Neural progenitor cell (in vitro differentiated cells): ENCODE measurements around the gene SLC2A8. TPM values are rescaled to one million over a fixed set of nuclear protein-coding genes. Genes with fewer than 3 reads are reported as not detected.

Experiments used
- DNase-seq: peaks from one replicate; pipeline ENCODE4 v3.0.0-alpha.2; 2016; ENCODE audit warnings: low spot score
- H2AFZ ChIP-seq: fragments of 200-600 bp; sonication (generic); replicated peaks from 2 replicates; pipeline ENCODE4 v1.6.1; 2016; ENCODE audit warnings: antibody characterized with exemption
- H3F3A ChIP-seq: fragments of 200-600 bp; sonication (generic); 2 replicates; pipeline ENCODE4 v1.6.1; 2016; ENCODE audit warnings: antibody characterized with exemption, low read depth
- H3K27ac ChIP-seq: fragments of 200-600 bp; sonication (generic); 2 replicates; pipeline ENCODE4 v1.5.1; 2016; ENCODE audit warnings: mild to moderate bottlenecking
- H3K27me3 ChIP-seq: fragments of 200-600 bp; sonication (generic); 2 replicates; pipeline ENCODE4 v1.6.1; 2016; ENCODE audit warnings: mild to moderate bottlenecking, moderate library complexity
- H3K36me3 ChIP-seq: fragments of 200-600 bp; sonication (generic); 2 replicates; pipeline ENCODE4 v1.5.1; 2016
- H3K4me1 ChIP-seq: fragments of 200-600 bp; sonication (generic); 2 replicates; pipeline ENCODE4 v1.6.1; 2016; ENCODE audit warnings: mixed run types
- H3K4me2 ChIP-seq: fragments of 200-600 bp; sonication (generic); 2 replicates; pipeline ENCODE4 v1.6.1; 2016
- H3K4me3 ChIP-seq: fragments of 200-600 bp; sonication (generic); 2 replicates; pipeline ENCODE4 v1.5.1; 2016
- H3K79me2 ChIP-seq: fragments of 200-600 bp; sonication (generic); 2 replicates; pipeline ENCODE4 v1.6.1; 2016; ENCODE audit warnings: low read depth
- H3K9ac ChIP-seq: fragments of 200-600 bp; sonication (generic); 2 replicates; pipeline ENCODE4 v1.6.1; 2016
- H3K9me3 ChIP-seq: fragments of 200-600 bp; sonication (generic); 2 replicates; pipeline ENCODE4 v1.5.1; 2016; ENCODE audit warnings: low read depth
- H4K20me1 ChIP-seq: fragments of 200-600 bp; sonication (generic); 2 replicates; pipeline ENCODE4 v1.6.1; 2016; ENCODE audit warnings: low read depth
- H3K27ac Mint-ChIP-seq: 3 replicates; pipeline ENCODE4 v1.8.0; 2021; ENCODE audit warnings: mixed read lengths
- H3K27me3 Mint-ChIP-seq: 2 replicates; pipeline ENCODE4 v1.8.0; 2022; ENCODE audit warnings: low read depth, mild to moderate bottlenecking, inconsistent platforms, moderate library complexity, mixed read lengths; ENCODE audit not compliant: insufficient read depth
- H3K36me3 Mint-ChIP-seq: 3 replicates; pipeline ENCODE4 v1.8.0; 2021; ENCODE audit warnings: mixed read lengths
- H3K4me1 Mint-ChIP-seq: 3 replicates; pipeline ENCODE4 v1.8.0; 2021; ENCODE audit warnings: mixed read lengths
- H3K4me3 Mint-ChIP-seq: 3 replicates; pipeline ENCODE4 v1.8.0; 2021; ENCODE audit warnings: mild to moderate bottlenecking, moderate library complexity, mixed read lengths
- H3K9me3 Mint-ChIP-seq: 3 replicates; pipeline ENCODE4 v1.8.0; 2020; ENCODE audit warnings: mixed read lengths
- CTCF ChIP-seq: fragments of 200-600 bp; sonication (generic); IDR thresholded peaks from 2 replicates; pipeline ENCODE4 v1.5.1; 2017; ENCODE audit warnings: antibody characterized with exemption, mild to moderate bottlenecking
- EZH2 ChIP-seq: fragments of 200-600 bp; sonication (generic); IDR thresholded peaks from 2 replicates; pipeline ENCODE4 v1.6.1; 2017; ENCODE audit warnings: antibody characterized with exemption, mild to moderate bottlenecking, moderate library complexity
- EZH2phosphoT487 ChIP-seq: fragments of 200-600 bp; sonication (generic); IDR thresholded peaks from 2 replicates; pipeline ENCODE4 v1.6.1; 2017; ENCODE audit warnings: antibody characterized with exemption
- total RNA-seq: library from RNA; depleted of rRNA; stranded (reverse); fragments of >200 nt; gene quantifications from 2 replicates; pipeline ENCODE4 v1.2.3, GENCODE V29; 2015; ENCODE audit warnings: low replicate concordance

Gene SLC2A8
- total RNA-seq, 1 donor from 2014 or later, result 9.4 TPM

DNA sequence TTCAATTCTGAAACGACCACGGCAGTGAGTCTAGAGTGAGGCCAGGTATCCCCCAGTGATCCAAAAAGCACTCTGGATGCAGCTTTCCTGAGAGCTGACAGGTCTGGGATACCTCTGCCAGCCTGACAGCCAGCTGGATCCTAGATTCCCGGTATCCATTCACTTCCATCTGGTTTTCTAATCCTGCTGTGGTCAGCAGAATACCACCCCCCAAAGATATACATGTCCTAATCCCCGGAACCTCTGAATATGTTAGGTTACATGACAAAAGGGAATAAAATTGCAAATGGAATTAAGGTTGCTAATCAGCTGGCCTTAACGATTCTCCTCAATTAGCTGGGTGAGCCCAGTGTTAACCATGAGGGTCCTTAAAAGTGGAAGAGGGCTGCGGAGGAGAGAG is 25.8 kb downstream of the SLC2A8 start:
- peak overlapping the region; percentile 92 for H3K4me3 ChIP-seq

GRCh38 chr9:127423476-127423933 is 26.5 kb downstream of the SLC2A8 start:
- H3K27ac Mint-ChIP-seq, result peak overlapping the region; percentile 99

More for the DNA sequence above, 25.8 kb downstream of the SLC2A8 start:
- peak overlapping the region; percentile 94 for H3K27ac Mint-ChIP-seq
- Histone ChIP-seq H3K36me3 (no peaks in the 10 kb centered on the region), H2AFZ (no peak overlapping the region), H3F3A (no peaks in the 10 kb centered on the region), H3K27ac (no peak overlapping the region), H4K20me1 (no peaks in the 10 kb centered on the region), H3K9me3 (no peaks in the 10 kb centered on the region), H3K27me3 (no peaks in the 10 kb centered on the region), H3K9ac (peak overlapping the region; percentile 77), H3K4me2 (peak overlapping the region; percentile 88), H3K79me2 (peaks cover 53% of the 10 kb centered on the region), H3K4me1 (peaks cover 18% of the 10 kb centered on the region)
- peak overlapping the region; percentile 100 for H3K4me3 Mint-ChIP-seq
- TF ChIP-seq CTCF (no peak), EZH2phosphoT487 (no peak), EZH2 (no peak)
- peaks cover 7% of the 10 kb centered on the region for H3K27me3 Mint-ChIP-seq
- peaks cover 40% of the 10 kb centered on the region for H3K4me1 Mint-ChIP-seq
- H3K36me3 Mint-ChIP-seq, result no peaks in the 10 kb centered on the region
- no peaks in the 10 kb centered on the region for H3K9me3 Mint-ChIP-seq
- DNase-seq, result no peak

DNA sequence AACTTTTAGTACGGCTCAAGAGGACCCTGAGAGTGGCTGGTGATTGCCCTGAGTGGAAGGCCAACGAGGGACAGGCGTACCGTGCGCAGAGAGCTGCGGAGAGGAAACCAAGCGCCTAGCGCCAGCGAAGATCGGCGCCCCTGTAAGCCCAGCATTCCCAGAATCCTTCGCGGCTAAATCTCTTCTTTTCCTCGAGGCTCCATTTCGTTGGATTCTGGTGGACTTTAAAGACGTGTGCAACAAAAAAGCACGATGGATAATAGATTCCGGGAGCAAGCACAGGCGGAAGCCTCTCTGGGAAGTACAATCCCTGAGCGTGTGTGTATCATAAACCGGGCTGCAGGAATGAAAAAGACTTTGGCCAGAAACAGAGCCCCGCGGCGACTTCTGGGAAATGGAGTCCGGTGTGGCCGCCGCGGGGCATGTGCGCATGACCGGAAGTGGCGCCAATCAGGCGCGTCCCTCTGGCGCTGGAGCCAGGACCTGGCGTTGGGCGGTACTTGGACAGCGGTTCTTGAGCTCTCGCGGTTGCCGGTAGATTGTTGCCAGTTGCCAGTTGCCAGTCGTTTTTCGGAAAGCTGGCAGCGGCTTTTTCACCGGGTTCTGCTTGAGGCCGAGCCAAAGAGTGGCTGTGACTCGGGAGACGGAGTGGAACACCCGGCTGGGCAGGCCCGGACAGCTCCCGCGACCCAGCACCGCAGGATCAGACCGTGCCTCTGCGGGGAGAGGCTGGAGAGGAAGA is 27.1 kb downstream of the SLC2A8 start, which contains the start of gene ZNF79:
TSS of gene ZNF79 (plus strand) at position 449 of the 742 bp plus-strand sequence. CDS start 406 bp downstream, outside the sequence.
- TF ChIP-seq EZH2phosphoT487 (no peak), CTCF (no peak), EZH2 (no peak)
- H3K4me2 ChIP-seq, result peak within 1 kb of the TSS; percentile 88
- H3K79me2 ChIP-seq, result peaks cover 61% of the 10 kb centered on the region
- peak within 1 kb of the TSS; percentile 92 for H3K4me3 ChIP-seq
- DNase-seq, result peak; percentile 97
- peak within 1 kb of the TSS; percentile 86 for H3K9ac ChIP-seq
- no peaks in the 10 kb centered on the region for H4K20me1 ChIP-seq
- H3K36me3 Mint-ChIP-seq, result no peaks in the 10 kb centered on the region
- no peaks in the 10 kb centered on the region for H3K9me3 Mint-ChIP-seq
- H3K4me1 ChIP-seq, result peaks cover 15% of the 10 kb centered on the region
- H3F3A ChIP-seq, result no peaks in the 10 kb centered on the region
- H3K27me3 Mint-ChIP-seq, result peaks cover 3% of the 10 kb centered on the region
- no peaks in the 10 kb centered on the region for H3K36me3 ChIP-seq
- peaks cover 40% of the 10 kb centered on the region for H3K4me1 Mint-ChIP-seq
- peak within 1 kb of the TSS; percentile 100 for H3K4me3 Mint-ChIP-seq
- H3K9me3 ChIP-seq, result no peaks in the 10 kb centered on the region
- no peaks in the 10 kb centered on the region for H3K27me3 ChIP-seq
- peak within 1 kb of the TSS; percentile 99 for H3K27ac Mint-ChIP-seq
- peak within 1 kb of the TSS; percentile 100 for H2AFZ ChIP-seq
- peak within 1 kb of the TSS; percentile 2 for H3K27ac ChIP-seq

More at GRCh38 chr9:127423476-127423933, 26.5 kb downstream of the SLC2A8 start:
- Histone ChIP-seq H3K36me3 (no peaks in the 10 kb centered on the region), H3K4me1 (peaks cover 15% of the 10 kb centered on the region), H3K79me2 (peaks cover 60% of the 10 kb centered on the region), H3K27me3 (no peaks in the 10 kb centered on the region), H3K27ac (peak overlapping the region; percentile 2), H3K4me3 (peak overlapping the region; percentile 92), H3F3A (no peaks in the 10 kb centered on the region), H3K4me2 (peak overlapping the region; percentile 88), H4K20me1 (no peaks in the 10 kb centered on the region), H3K9me3 (no peaks in the 10 kb centered on the region), H2AFZ (peak overlapping the region; percentile 100), H3K9ac (peak overlapping the region; percentile 77)
- TF ChIP-seq CTCF (no peak), EZH2phosphoT487 (no peak), EZH2 (peak; percentile 30)
- Mint-ChIP-seq H3K4me1 (peaks cover 40% of the 10 kb centered on the region), H3K4me3 (peak overlapping the region; percentile 100), H3K9me3 (no peaks in the 10 kb centered on the region), H3K27me3 (peaks cover 7% of the 10 kb centered on the region), H3K36me3 (no peaks in the 10 kb centered on the region)
- DNase-seq, result no peak
